ENCODE results near the gene MPPE1.

DNA sequence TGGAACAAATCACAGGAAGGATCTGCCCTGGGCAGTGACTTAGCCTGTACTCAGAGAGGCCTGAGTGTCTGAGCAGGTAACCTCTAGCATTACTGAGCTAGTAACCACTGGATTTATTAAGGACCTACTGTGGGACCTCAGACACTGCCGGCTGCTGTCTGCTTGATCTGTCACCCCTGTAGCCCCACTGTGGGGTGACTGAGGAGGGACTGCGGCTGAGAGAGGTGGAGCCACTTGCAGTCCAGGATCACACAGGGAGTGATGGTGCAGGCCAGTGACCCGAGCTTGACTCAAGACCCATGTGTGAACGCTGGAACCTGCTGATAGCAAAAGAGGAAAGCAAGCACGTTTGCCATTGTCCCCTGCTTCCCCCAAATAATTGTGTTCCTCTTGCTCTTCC lies 41.4 kb downstream of the MPPE1 start:
- TF ChIP-seq, protein P1, sequence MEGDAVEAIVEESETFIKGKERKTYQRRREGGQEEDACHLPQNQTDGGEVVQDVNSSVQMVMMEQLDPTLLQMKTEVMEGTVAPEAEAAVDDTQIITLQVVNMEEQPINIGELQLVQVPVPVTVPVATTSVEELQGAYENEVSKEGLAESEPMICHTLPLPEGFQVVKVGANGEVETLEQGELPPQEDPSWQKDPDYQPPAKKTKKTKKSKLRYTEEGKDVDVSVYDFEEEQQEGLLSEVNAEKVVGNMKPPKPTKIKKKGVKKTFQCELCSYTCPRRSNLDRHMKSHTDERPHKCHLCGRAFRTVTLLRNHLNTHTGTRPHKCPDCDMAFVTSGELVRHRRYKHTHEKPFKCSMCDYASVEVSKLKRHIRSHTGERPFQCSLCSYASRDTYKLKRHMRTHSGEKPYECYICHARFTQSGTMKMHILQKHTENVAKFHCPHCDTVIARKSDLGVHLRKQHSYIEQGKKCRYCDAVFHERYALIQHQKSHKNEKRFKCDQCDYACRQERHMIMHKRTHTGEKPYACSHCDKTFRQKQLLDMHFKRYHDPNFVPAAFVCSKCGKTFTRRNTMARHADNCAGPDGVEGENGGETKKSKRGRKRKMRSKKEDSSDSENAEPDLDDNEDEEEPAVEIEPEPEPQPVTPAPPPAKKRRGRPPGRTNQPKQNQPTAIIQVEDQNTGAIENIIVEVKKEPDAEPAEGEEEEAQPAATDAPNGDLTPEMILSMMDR (IDR thresholded peaks at IDR 0.05), result no peak
- TF ChIP-seq POLR2A (IDR thresholded peaks at IDR 0.05), result no peak

Measured in uterus (tissue), 2 donors.